Parathyroid adenoma (tissue), 2 donors: ENCODE results near the gene AP5Z1.

Experiments
- H2AFZ ChIP-seq: fragments of 300-600 bp; sonication (generic); one replicate; pipeline ENCODE4 v1.7.0; 2017; ENCODE audit warnings: antibody characterized with exemption, mild to moderate bottlenecking
- H3K27ac ChIP-seq: fragments of 300-600 bp; sonication (generic); one replicate; pipeline ENCODE4 v1.7.0; 2017
- H3K27me3 ChIP-seq: fragments of 300-600 bp; sonication (generic); one replicate; pipeline ENCODE4 v1.7.0; 2017; ENCODE audit warnings: low read length; ENCODE audit not compliant: control insufficient read depth, insufficient read depth
- H3K36me3 ChIP-seq: fragments of 300-600 bp; sonication (generic); one replicate; pipeline ENCODE4 v1.7.0; 2017; ENCODE audit warnings: low read length; ENCODE audit not compliant: control insufficient read depth, insufficient read depth
- H3K4me1 ChIP-seq: fragments of 300-600 bp; sonication (generic); one replicate; pipeline ENCODE4 v1.7.0; 2017; ENCODE audit warnings: control low read depth
- H3K4me2 ChIP-seq: fragments of 300-600 bp; sonication (generic); one replicate; pipeline ENCODE4 v1.7.0; 2017; ENCODE audit warnings: low read length
- H3K4me3 ChIP-seq: fragments of 300-600 bp; sonication (generic); one replicate; pipeline ENCODE4 v1.7.0; 2017; ENCODE audit warnings: low read depth, low read length
- H3K79me2 ChIP-seq: fragments of 300-600 bp; sonication (generic); one replicate; pipeline ENCODE4 v1.7.0; 2017; ENCODE audit warnings: control low read depth
- H3K9ac ChIP-seq: fragments of 300-600 bp; sonication (generic); one replicate; pipeline ENCODE4 v1.7.0; 2017; ENCODE audit warnings: mild to moderate bottlenecking
- H3K9me3 ChIP-seq: fragments of 300-600 bp; sonication (generic); one replicate; pipeline ENCODE4 v1.7.0; 2017; ENCODE audit warnings: low read length; ENCODE audit not compliant: control insufficient read depth
- TF ChIP-seq, protein P1 (sequence below): fragments of 300-600 bp; sonication (generic); IDR thresholded peaks from one replicate; pipeline ENCODE4 v1.7.0; 2017; ENCODE audit warnings: antibody characterized with exemption, mild to moderate bottlenecking
- donor health status: primary hyperparathyroidism.

AP5Z1 gene

DNA sequence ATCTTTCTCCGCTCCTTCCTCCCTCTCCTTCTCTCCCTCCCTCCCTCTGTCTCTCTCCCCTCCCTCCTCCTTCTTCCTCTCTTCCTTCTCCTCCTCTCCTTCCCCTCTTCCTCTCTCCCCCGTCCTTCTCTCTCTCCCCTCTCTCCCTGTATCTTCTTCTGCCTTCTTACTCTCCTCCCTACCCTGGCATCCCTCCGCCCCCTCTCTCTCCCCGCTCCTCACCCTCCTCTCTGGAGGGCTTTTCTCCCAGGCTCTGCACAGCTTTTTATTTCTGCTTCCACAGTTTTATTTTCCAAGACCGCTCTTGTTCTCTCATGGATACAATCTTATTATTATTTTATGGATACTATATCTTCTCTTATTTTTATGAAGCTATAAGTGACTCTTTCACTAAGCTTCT is 32.6 kb downstream of the AP5Z1 start:
- H3K79me2 ChIP-seq, result no peaks in the 10 kb centered on the region
- no peaks in the 10 kb centered on the region for H3K9me3 ChIP-seq
- no peaks in the 10 kb centered on the region for H3K4me1 ChIP-seq
- H2AFZ ChIP-seq, result no peak overlapping the region
- no peak overlapping the region for H3K9ac ChIP-seq
- H3K4me3 ChIP-seq, result no peak overlapping the region
- H3K27me3 ChIP-seq, result no peaks in the 10 kb centered on the region
- no peak overlapping the region for H3K27ac ChIP-seq
- H3K4me2 ChIP-seq, result no peak overlapping the region
- TF ChIP-seq, protein P1, sequence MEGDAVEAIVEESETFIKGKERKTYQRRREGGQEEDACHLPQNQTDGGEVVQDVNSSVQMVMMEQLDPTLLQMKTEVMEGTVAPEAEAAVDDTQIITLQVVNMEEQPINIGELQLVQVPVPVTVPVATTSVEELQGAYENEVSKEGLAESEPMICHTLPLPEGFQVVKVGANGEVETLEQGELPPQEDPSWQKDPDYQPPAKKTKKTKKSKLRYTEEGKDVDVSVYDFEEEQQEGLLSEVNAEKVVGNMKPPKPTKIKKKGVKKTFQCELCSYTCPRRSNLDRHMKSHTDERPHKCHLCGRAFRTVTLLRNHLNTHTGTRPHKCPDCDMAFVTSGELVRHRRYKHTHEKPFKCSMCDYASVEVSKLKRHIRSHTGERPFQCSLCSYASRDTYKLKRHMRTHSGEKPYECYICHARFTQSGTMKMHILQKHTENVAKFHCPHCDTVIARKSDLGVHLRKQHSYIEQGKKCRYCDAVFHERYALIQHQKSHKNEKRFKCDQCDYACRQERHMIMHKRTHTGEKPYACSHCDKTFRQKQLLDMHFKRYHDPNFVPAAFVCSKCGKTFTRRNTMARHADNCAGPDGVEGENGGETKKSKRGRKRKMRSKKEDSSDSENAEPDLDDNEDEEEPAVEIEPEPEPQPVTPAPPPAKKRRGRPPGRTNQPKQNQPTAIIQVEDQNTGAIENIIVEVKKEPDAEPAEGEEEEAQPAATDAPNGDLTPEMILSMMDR, result no peak
- no peaks in the 10 kb centered on the region for H3K36me3 ChIP-seq

DNA sequence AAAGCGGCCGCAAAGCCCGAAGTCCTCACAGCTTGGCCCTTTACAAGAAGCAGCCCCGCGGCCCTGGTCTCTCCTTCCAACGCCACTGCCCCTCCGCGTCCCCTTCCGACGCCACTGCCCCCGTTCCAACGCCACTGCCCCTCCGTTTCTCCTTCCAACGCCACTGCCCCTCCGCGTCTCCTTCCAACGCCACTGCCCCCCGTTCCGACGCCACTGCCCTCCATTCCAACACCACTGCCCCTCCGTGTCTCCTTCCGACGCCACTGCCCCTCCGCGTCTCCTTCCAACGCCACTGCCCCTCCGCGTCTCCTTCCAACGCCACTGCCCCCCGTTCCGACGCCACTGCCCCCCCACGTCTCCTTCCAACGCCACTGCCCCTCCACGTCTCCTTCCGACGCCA is 33.1 kb downstream of the AP5Z1 start:
- H3K79me2 ChIP-seq, result no peaks in the 10 kb centered on the region
- no peaks in the 10 kb centered on the region for H3K4me1 ChIP-seq
- H3K9ac ChIP-seq, result no peak overlapping the region
- H3K27me3 ChIP-seq, result no peaks in the 10 kb centered on the region
- no peak overlapping the region for H3K4me2 ChIP-seq
- TF ChIP-seq, protein P1, result no peak
- H3K4me3 ChIP-seq, result no peak overlapping the region
- no peak overlapping the region for H3K27ac ChIP-seq
- H3K36me3 ChIP-seq, result no peaks in the 10 kb centered on the region
- H3K9me3 ChIP-seq, result no peaks in the 10 kb centered on the region
- no peak overlapping the region for H2AFZ ChIP-seq

DNA sequence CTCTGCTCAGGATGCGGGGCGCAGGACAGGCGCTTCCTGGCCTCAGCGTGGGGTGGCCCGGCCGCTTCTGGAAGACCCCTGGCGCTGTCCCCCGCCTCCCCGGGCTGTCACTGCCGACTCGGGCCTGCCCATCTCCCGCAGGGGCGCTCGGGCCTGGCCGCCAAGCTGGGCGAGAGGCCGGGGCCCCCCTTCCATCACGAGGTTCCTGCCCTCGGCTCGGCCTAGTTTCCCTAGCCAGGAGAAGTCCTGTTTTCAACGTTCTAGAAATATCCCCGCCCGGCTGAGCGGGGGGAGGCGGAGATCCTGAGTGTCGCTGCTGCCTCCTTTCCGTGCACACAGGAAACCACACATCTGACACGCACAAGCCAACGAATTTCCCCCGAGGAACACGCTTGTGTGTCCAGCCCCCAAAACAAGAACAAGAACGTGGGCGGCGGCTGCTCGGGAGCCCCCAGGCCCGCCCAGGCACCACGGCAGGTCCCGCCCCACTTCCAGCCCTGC is 33.7 kb downstream of the AP5Z1 start:
- Histone ChIP-seq H3K9ac (no peak overlapping the region), H3K4me2 (no peak overlapping the region), H3K27ac (no peak overlapping the region), H3K4me1 (no peaks in the 10 kb centered on the region), H3K9me3 (no peaks in the 10 kb centered on the region), H3K36me3 (no peaks in the 10 kb centered on the region), H3K27me3 (no peaks in the 10 kb centered on the region), H2AFZ (no peak overlapping the region), H3K4me3 (no peak overlapping the region), H3K79me2 (no peaks in the 10 kb centered on the region)
- TF ChIP-seq, protein P1, result no peak

DNA sequence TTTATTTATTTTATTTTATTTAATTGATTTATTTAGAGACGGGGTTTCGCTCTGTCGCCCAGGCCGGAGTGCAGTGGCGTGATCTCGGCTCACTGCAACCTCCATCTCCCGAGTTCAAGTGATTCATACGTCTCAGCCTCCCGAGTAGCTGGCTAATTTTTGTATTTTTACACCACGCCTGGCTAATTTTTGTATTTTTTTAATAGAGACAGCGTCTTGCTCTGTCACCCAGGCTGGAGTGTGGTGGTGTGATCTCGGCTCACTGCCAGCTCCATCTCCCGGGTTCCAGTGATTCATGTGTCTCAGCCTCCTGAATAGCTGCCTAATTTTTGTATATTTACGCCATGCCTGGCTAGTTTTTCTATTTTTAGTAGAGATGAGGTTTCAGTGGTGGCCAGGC is 34.2 kb downstream of the AP5Z1 start:
- Histone ChIP-seq H3K9ac (no peak overlapping the region), H3K27ac (no peak overlapping the region), H3K79me2 (no peaks in the 10 kb centered on the region), H3K4me1 (no peaks in the 10 kb centered on the region), H3K4me3 (no peak overlapping the region), H3K27me3 (no peaks in the 10 kb centered on the region), H3K4me2 (no peak overlapping the region), H3K36me3 (no peaks in the 10 kb centered on the region), H3K9me3 (no peaks in the 10 kb centered on the region), H2AFZ (no peak overlapping the region)
- TF ChIP-seq, protein P1, result no peak

DNA sequence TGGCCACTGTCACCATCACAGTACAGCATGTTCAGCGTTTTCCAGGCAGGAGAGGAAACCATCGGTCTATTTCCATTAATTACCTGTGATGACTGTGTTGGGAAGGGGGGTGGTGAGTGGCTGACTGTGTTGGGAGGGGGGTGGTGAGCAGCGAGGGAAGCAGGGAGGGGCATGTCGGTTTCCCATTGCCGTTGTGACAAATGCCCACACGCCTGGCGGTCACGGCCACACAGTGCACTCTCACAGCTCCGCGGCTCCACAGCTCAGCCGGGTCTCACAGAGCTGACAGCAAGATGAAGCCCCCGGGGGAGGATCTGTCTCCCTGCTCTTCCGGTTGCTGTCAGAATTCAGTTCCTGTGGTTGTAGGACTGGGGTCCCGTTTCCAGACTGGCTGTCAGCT is 39.0 kb downstream of the AP5Z1 start:
- TF ChIP-seq, protein P1, result no peak
- no peak overlapping the region for H3K9ac ChIP-seq
- H3K4me2 ChIP-seq, result no peak overlapping the region
- no peaks in the 10 kb centered on the region for H3K36me3 ChIP-seq
- H3K4me3 ChIP-seq, result no peak overlapping the region
- H3K4me1 ChIP-seq, result no peaks in the 10 kb centered on the region
- H3K9me3 ChIP-seq, result no peaks in the 10 kb centered on the region
- no peaks in the 10 kb centered on the region for H3K27me3 ChIP-seq
- H3K27ac ChIP-seq, result no peak overlapping the region
- H3K79me2 ChIP-seq, result no peaks in the 10 kb centered on the region
- no peak overlapping the region for H2AFZ ChIP-seq
